HG03457 (cell line): ENCODE measurements around the gene AGPAT1.

Experiments used
- ATAC-seq: cut with Tn5 transposase; IDR thresholded peaks from one replicate; pipeline ENCODE4 v1.9.1; 2021; ENCODE audit warnings: moderate number of reproducible peaks; ENCODE audit not compliant: unreplicated experiment

Gene AGPAT1

DNA sequence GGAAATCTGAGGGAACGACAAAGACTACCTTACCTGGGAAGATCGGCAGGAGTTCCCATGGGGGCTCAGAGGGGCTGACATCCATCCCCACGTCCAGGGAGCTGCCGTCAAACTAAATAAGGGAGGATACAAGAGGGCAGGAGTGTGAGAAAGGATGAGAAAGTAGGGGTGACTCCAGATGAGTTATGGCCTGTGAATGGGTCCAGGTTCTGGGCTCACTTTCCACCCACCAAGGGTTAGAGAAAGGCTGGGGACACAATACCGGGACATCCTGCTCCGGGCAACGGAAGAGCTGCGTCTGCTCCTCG lies 48.5 kb downstream of the AGPAT1 start:
- ATAC-seq, result no peak

DNA sequence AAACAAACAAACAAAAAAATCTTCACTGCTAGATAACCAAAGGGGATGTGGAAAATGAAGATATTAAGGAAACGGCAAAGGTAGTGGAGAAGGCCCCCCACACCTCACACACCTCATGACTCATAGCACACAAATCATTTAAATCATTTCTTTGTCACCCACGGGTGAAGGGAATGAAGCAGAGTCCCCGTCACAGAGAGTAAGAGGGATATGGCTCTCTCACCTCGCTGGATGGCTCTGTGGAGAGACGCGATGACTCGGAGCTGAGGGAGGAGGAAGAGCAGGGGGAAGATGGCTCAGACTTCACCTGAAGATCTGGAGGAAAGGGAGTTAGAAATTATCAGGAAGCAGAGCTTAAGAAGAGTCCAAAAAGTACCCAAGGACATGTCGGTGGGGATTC lies 49.0 kb downstream of the AGPAT1 start:
- ATAC-seq, result no peak

DNA sequence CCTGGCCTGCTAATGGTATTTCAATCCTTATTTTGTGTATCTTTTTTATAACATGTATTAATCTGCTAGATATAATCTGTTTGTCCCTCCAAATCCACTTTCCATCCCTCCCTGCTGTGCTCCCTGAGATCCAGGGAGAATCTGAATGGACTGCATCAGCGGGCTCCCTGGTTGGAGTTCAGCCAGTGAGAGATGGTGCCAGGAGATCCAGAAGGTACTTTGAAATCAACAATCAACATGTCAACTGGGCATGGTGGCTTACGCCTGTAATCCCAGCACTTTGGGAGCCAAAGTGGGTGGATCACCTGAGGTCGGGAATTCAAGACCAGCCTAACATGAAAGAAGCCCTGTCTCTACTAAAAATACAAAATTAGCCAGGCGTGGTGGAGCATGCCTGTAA lies 52.2 kb downstream of the AGPAT1 start:
- no peak for ATAC-seq

DNA sequence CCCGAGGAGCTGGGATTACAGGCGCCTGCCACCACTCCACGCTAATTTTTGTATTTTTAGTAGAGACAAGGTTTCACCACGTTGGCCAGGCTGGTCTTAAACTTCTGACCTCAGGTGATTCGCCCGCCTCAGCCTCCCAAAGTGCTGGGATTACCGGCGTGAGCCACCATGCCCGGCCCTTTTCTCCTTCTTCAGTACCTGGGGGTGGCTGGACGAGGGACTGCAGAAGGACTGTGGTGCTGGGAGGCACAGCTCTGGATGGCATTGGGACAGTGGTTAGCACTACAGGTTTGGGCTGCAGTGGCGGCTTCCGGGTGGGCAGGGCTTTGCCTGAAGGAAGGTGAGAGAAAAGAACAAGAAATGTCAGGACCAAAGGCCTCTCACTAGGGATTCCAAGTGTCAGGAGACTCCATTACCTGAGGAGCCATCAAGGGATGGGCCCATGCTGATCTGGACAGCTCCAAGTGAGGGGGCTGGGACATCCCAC lies 55.3 kb downstream of the AGPAT1 start:
- ATAC-seq, result no peak

DNA sequence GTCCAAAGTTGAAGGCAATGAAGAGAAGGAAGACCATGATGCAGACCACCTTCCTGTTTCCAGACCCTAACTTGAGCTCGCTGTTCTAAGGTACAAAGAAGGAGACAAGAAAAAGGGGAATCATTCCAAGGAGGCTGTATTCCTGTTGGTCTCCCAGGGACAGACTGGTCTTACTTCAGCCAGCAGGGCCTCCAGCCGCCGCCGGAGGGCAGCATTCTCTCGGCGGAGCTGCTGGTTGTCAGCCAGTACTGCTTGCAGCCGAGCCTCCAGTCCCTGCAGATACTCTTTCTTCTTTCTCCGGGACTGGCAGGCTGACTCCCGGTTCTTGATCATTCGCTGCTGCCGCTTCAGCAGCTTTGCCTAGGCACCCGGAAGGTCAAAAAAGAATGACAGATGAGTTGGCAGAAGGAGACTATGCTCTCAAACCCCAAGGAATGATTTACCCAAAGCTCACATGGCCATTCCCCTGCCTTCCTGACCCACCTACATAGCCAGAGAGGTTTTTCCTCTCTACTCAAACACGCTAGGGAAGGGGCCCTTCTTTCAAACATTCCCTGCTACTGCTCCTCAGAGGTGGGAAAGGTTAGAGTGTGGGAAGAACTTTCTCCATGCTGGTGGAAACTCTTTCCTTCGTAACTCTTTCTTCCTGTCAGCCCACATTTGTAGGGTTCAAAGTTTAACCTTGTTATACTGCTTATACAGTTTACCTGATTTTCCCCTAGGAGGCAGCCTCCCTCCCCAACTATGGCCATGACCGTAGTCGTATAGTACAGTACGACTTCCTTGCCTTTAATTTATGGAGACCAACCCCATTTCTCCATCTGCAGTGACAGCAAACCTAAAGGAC lies 56.9 kb downstream of the AGPAT1 start:
- ATAC-seq, result no peak
